IPS-18c (cell line): ENCODE results near the gene CEMIP.

Experiments used
- H3K4me3 ChIP-seq: 2 replicates; pipeline ENCODE4 v1.7.0; 2013; ENCODE audit warnings: low read depth, mild to moderate bottlenecking, low read length, moderate library complexity; ENCODE audit not compliant: insufficient read depth
- H3K9me3 ChIP-seq: one replicate; pipeline ENCODE4 v1.6.1; 2013; ENCODE audit warnings: mild to moderate bottlenecking, low read length, moderate library complexity; ENCODE audit not compliant: control insufficient read depth, insufficient read depth

Gene CEMIP

GRCh38 chr15:80850941-80851451 is 71.8 kb downstream of the CEMIP start:
- no peaks in the 10 kb centered on the region for H3K9me3 ChIP-seq
- no peak overlapping the region for H3K4me3 ChIP-seq

GRCh38 chr15:80852676-80853075 is 73.5 kb downstream of the CEMIP start:
- Histone ChIP-seq H3K9me3 (no peaks in the 10 kb centered on the region), H3K4me3 (no peak overlapping the region)

- Histone ChIP-seq H3K4me3 (no peak overlapping the region), H3K9me3 (no peaks in the 10 kb centered on the region)
Observed at GRCh38 chr15:80854104-80854503, 74.9 kb downstream of the CEMIP start.

GRCh38 chr15:80855206-80855605 is 76.0 kb downstream of the CEMIP start:
- H3K9me3 ChIP-seq = no peaks in the 10 kb centered on the region
- no peak overlapping the region for H3K4me3 ChIP-seq

GRCh38 chr15:80856400-80856799 is 77.2 kb downstream of the CEMIP start:
- H3K4me3 ChIP-seq = no peak overlapping the region
- H3K9me3 ChIP-seq = no peaks in the 10 kb centered on the region

- Histone ChIP-seq H3K9me3 (no peaks in the 10 kb centered on the region), H3K4me3 (no peak overlapping the region)
Observed at GRCh38 chr15:80856809-80857377, 77.7 kb downstream of the CEMIP start.

GRCh38 chr15:80861731-80862170 is 82.6 kb downstream of the CEMIP start:
- no peaks in the 10 kb centered on the region for H3K9me3 ChIP-seq

GRCh38 chr15:80864666-80865065 is 85.5 kb downstream of the CEMIP start:
- Histone ChIP-seq H3K4me3 (no peak overlapping the region), H3K9me3 (no peaks in the 10 kb centered on the region)

More at GRCh38 chr15:80861731-80862170, 82.6 kb downstream of the CEMIP start:
- H3K4me3 ChIP-seq = no peak overlapping the region

GRCh38 chr15:80866936-80867335 is 87.8 kb downstream of the CEMIP start:
- Histone ChIP-seq H3K9me3 (no peaks in the 10 kb centered on the region), H3K4me3 (peak overlapping the region; percentile 21; the same call in 1 of the 2 replicates)

- Histone ChIP-seq H3K9me3 (no peaks in the 10 kb centered on the region), H3K4me3 (no peak overlapping the region)
Observed at GRCh38 chr15:80870366-80870765, 91.2 kb downstream of the CEMIP start.

GRCh38 chr15:80870893-80871292 is 91.7 kb downstream of the CEMIP start:
- Histone ChIP-seq H3K4me3 (no peak overlapping the region), H3K9me3 (no peaks in the 10 kb centered on the region)

GRCh38 chr15:80871858-80872257 is 92.7 kb downstream of the CEMIP start:
- Histone ChIP-seq H3K9me3 (no peaks in the 10 kb centered on the region), H3K4me3 (no peak overlapping the region)

GRCh38 chr15:80873366-80873952 is 94.3 kb downstream of the CEMIP start:
- Histone ChIP-seq H3K9me3 (no peaks in the 10 kb centered on the region), H3K4me3 (no peak overlapping the region)

- Histone ChIP-seq H3K4me3 (no peak overlapping the region), H3K9me3 (no peaks in the 10 kb centered on the region)
Observed at GRCh38 chr15:80875568-80876347, 96.6 kb downstream of the CEMIP start.

GRCh38 chr15:80876348-80876674 is 97.1 kb downstream of the CEMIP start:
- no peak overlapping the region for H3K4me3 ChIP-seq
- H3K9me3 ChIP-seq = no peaks in the 10 kb centered on the region

- no peak overlapping the region for H3K4me3 ChIP-seq
Observed at GRCh38 chr15:80878242-80878866, 99.2 kb downstream of the CEMIP start.

GRCh38 chr15:80878867-80879250 is 99.7 kb downstream of the CEMIP start:
- Histone ChIP-seq H3K9me3 (no peaks in the 10 kb centered on the region), H3K4me3 (no peak overlapping the region)

More at GRCh38 chr15:80878242-80878866, 99.2 kb downstream of the CEMIP start:
- no peaks in the 10 kb centered on the region for H3K9me3 ChIP-seq

GRCh38 chr15:80880086-80880485 is 100.9 kb downstream of the CEMIP start:
- Histone ChIP-seq H3K4me3 (no peak overlapping the region), H3K9me3 (no peaks in the 10 kb centered on the region)
